Measurements from ENCODE around the gene RASAL2. TPM values are rescaled to one million over a fixed set of nuclear protein-coding genes. Genes with fewer than 3 reads are reported as not detected.

Gene RASAL2
- total and polyA plus RNA-seq, 2 experiments from 2014 or later = 16.0 to 42.2 TPM

DNA sequence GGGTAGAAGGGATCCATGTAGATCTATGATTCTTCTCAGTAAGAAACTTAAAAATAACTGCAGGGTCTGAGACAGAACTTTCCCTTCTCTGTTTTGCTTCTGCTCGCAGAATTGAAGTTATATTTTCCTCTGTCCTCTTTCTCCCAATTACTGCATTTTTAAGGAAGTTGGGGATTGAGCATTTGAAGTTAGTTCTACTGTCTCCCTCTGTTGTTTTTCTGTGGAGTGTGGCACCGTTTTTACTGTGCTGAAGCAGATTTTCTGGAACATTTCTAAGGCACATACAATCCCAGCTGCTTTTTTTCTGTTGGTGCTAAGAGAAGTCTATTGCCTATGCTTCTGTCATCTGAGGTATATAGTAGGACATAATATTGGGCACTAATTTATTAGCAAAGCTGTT is 43.3 kb downstream of the RASAL2 start (continued):
- TF ChIP-seq, protein P1, sequence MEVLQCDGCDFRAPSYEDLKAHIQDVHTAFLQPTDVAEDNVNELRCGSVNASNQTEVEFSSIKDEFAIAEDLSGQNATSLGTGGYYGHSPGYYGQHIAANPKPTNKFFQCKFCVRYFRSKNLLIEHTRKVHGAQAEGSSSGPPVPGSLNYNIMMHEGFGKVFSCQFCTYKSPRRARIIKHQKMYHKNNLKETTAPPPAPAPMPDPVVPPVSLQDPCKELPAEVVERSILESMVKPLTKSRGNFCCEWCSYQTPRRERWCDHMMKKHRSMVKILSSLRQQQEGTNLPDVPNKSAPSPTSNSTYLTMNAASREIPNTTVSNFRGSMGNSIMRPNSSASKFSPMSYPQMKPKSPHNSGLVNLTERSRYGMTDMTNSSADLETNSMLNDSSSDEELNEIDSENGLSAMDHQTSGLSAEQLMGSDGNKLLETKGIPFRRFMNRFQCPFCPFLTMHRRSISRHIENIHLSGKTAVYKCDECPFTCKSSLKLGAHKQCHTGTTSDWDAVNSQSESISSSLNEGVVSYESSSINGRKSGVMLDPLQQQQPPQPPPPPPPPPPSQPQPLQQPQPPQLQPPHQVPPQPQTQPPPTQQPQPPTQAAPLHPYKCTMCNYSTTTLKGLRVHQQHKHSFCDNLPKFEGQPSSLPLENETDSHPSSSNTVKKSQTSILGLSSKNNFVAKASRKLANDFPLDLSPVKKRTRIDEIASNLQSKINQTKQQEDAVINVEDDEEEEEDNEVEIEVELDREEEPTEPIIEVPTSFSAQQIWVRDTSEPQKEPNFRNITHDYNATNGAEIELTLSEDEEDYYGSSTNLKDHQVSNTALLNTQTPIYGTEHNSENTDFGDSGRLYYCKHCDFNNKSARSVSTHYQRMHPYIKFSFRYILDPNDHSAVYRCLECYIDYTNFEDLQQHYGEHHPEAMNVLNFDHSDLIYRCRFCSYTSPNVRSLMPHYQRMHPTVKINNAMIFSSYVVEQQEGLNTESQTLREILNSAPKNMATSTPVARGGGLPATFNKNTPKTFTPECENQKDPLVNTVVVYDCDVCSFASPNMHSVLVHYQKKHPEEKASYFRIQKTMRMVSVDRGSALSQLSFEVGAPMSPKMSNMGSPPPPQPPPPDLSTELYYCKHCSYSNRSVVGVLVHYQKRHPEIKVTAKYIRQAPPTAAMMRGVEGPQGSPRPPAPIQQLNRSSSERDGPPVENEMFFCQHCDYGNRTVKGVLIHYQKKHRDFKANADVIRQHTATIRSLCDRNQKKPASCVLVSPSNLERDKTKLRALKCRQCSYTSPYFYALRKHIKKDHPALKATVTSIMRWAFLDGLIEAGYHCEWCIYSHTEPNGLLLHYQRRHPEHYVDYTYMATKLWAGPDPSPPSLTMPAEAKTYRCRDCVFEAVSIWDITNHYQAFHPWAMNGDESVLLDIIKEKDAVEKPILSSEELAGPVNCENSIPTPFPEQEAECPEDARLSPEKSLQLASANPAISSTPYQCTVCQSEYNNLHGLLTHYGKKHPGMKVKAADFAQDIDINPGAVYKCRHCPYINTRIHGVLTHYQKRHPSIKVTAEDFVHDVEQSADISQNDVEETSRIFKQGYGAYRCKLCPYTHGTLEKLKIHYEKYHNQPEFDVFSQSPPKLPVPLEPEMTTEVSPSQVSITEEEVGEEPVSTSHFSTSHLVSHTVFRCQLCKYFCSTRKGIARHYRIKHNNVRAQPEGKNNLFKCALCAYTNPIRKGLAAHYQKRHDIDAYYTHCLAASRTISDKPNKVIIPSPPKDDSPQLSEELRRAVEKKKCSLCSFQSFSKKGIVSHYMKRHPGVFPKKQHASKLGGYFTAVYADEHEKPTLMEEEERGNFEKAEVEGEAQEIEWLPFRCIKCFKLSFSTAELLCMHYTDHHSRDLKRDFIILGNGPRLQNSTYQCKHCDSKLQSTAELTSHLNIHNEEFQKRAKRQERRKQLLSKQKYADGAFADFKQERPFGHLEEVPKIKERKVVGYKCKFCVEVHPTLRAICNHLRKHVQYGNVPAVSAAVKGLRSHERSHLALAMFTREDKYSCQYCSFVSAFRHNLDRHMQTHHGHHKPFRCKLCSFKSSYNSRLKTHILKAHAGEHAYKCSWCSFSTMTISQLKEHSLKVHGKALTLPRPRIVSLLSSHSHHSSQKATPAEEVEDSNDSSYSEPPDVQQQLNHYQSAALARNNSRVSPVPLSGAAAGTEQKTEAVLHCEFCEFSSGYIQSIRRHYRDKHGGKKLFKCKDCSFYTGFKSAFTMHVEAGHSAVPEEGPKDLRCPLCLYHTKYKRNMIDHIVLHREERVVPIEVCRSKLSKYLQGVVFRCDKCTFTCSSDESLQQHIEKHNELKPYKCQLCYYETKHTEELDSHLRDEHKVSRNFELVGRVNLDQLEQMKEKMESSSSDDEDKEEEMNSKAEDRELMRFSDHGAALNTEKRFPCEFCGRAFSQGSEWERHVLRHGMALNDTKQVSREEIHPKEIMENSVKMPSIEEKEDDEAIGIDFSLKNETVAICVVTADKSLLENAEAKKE (CRISPR knock-in tag; IDR thresholded peaks at IDR 0.05) = no peak

GRCh38 chr1:178142806-178143205 is 48.9 kb downstream of the RASAL2 start:
- Histone ChIP-seq H3K79me2 (replicated peaks; ENCODE audit: insufficient read depth) (peaks cover 81% of the 10 kb centered on the region), H3F3A (replicated peaks; ENCODE audit: low read depth) (no peaks in the 10 kb centered on the region), H3K27ac (ENCODE audit: low read depth) (no peak overlapping the region), H3K36me3 (ENCODE audit: insufficient read depth) (no peaks in the 10 kb centered on the region), H3K27me3 (ENCODE audit: insufficient read depth) (no peaks in the 10 kb centered on the region), H3K9me2 (ENCODE audit: insufficient read depth) (no peaks in the 10 kb centered on the region), H3K4me3 (no peak overlapping the region), H3K4me1 (ENCODE audit: insufficient read depth) (peaks cover 28% of the 10 kb centered on the region), H4K20me1 (replicated peaks; ENCODE audit: insufficient read depth) (peaks cover 3% of the 10 kb centered on the region), H3K4me2 (no peak overlapping the region), H2AFZ (no peak overlapping the region)
- ATAC-seq (no peak), DNase-seq (ENCODE audit: low spot score) (no peak)
- Mint-ChIP-seq H3K4me1 (peaks cover 40% of the 10 kb centered on the region), H3K4me3 (no peak overlapping the region), H3K9me3 (no peaks in the 10 kb centered on the region; the same call in 2 of the 3 replicates), H3K27ac (no peak overlapping the region), H3K36me3 (ENCODE audit: low read depth) (peaks cover 3% of the 10 kb centered on the region; the same call in 2 of the 3 replicates), H3K27me3 (ENCODE audit: insufficient read depth, low read depth, poor library complexity) (peaks cover 3% of the 10 kb centered on the region)
- TF ChIP-seq, protein P1 (CRISPR knock-in tag; IDR thresholded peaks at IDR 0.05) = no peak
- TF ChIP-seq POLR2AphosphoS5 (IDR thresholded peaks at IDR 0.05; ENCODE audit: low read depth) (no peak), STAT1 (IDR thresholded peaks at IDR 0.05; ENCODE audit: unreplicated experiment) (no peak), ETS1 (IDR thresholded peaks at IDR 0.05) (no peak), EZH2phosphoT487 (IDR thresholded peaks at IDR 0.05; ENCODE audit: unreplicated experiment) (no peak), NANOG (IDR thresholded peaks at IDR 0.05; ENCODE audit: borderline replicate concordance) (no peak), EZH2 (IDR thresholded peaks at IDR 0.05; ENCODE audit: low read depth, unreplicated experiment) (no peak), CREB1 (CRISPR knock-in tag; IDR thresholded peaks at IDR 0.05; ENCODE audit: low read depth) (no peak)

All from GM23338 (cell line).